Endometrium (tissue), 2 donors: ENCODE measurements around the gene APBA2.

ENCODE experiments used
- FAIRE-seq: peaks from 2 replicates; lab custom pipeline; 2012; peaks lifted over from hg19 to GRCh38; lab: Jason Lieb, UNC
- donor health status: control.
- donor health status: control.

The APBA2 gene

DNA sequence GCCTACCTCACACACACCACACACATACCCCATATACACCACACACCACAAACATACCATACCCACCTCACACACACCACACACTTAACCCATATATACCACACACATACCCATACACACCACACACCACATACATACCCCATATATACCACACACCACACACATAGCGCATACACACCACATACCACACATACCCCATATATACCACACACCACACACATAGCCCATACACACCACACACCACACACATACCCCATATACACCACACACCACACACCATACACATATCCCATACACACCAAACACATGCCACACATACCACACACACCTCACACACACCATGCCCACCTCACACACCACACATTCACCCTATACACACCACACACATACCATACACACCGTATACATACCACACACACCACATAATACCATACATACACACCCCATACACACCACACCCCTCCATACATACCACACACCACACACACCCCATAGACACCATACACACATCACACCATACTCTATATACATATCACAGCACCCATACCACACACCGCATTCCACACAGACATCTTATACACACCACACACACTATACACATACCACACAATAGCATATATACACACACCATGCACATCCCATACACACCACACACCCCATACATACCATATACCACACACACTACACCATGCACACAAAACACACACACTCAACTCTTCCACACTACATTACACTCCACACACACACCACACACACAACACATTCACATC lies 29.5 kb downstream of the APBA2 start:
- no peak for FAIRE-seq

DNA sequence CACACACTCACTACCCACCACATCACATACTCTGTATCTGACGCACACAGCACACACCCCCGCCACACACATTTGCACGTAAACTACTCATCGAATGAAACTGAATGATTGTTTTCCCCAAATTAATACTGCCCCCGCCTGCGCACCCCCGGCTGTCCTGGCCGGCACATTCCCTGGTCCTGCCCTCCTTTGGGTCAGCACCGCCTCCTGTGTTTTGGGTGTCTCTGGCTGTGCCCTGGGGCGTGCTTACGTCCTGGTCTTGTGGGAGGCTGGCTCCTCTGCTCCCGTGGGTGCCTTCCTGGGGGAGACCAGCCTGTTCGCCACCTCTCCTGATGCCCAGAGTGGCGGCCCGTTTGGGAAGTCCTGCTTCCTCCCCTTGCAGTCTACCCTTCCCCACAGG lies 30.2 kb downstream of the APBA2 start:
- FAIRE-seq = no peak

DNA sequence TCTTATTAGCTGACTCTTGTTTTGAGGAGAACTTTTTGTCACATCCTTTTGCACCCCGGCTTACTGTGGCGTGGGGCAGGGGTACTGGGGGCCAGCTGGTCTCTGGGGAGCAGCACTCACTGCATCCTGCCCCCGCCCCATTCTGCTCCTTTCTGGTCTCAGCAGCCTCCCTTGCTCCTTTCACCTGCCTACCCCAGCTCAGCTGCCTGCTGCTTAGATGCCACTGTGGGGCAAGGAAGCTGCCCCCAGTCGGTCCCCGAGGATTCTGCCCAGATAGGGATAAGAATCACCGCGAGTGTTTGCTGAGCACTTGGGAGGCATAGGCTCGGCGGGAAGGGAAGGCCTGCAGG lies 32.0 kb downstream of the APBA2 start:
- FAIRE-seq = no peak

DNA sequence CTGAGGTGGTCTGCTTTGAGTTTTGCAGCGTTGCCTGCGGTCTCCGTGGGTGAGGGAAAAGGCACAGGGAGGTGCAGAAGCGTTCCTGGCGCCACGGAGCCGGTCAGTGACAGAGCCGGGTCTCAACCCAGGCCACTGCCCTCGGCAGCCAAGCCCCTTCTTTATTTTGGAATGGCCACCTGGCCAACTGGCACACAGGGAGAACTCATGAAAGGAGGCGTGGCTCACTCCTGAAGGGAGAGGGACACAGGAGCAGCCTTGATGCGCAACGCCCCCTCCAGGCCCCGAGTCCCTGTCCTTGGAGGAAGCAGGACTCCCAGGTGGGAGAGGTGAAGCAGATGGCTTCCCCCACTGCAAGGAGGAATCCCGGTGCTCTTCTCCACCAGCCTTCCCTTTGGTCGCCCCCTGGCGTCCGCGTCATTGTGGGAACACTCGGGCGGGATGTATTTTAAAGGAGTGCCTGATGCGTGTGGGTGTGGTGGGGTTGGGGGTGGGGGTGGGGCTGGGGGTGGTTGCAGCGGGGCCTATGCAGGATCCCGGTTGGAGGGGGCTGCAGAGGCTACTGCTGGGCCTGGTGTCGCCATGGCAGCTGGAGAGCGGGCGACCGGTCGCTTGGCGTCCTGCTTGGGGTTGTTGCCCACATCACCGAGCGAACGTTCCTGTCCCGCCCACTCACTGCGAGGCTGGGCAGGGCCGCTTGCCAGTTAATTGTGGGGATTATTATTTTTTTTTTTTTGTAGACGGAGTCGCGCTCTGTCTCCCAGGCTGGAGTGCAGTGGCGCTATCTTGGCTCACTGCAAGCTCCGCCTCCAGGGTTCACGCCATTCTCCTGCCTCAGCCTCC lies 32.6 kb downstream of the APBA2 start:
- FAIRE-seq = no peak

DNA sequence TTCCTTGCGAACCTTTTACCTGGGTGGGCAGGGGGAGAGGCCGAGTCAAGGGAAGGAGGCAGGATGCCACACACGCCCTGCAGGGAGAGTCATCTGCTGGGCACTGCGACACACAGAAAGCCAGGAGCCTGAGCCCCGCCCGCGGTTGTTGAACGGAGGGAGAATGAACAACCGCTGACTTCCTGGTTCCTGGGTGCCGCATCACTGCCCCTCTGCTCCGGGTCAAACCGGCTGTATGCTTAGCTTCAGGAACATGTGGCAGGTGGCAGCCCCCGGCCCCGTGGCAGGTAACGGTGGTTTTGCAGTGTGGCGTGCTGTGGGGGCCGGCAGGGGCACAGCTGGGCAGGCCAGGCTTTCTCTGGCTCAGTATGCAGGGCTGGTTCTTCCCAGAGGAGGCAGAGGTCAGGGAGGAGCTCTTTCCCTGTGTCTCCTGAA lies 33.4 kb downstream of the APBA2 start:
- no peak for FAIRE-seq

DNA sequence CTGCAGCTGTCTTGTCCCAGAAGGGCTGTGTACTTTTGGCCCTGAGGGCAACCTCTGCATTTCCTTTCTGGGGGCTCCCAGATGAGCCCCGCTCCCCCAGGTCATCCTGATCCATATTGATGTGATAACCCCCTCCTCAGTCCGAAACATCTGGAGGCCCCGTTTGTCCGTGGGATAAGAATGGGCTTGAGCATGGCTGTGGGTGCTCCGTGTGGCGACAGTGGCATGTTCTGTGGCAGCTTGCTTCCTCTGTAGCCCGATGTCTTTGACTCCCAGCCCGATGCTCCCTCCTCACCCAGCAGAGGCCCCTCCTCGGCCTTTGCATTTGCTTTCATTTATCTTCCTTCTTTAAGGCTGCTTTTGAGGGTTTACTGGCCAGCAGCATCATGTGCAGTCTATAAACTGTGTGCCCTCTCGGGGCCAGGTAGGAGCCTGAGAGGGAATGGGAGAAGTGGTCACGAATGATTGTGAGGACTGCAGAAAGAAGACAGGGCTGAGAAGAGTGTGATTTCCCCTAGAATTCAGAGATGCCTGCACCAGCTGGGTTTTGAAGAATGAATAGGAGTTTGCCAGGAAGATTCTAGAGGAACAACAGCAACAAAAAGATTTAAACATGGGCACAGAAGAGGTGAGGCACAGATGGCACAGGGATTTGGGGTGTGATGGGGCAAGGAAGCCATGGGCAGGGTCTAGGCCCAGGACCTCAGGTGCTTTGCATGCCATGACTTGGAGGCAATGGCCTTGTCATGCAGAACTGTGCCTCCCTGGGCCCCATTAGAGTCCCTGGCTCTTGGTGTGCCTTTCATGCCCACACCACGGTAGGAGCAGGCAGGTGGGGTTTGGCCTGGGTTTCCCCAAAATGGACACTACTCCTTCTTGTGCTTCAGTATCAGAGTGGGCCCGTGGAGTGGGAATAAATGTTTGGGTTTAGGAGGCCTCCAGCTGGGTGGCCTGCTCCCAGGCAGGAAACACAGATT lies 34.2 kb downstream of the APBA2 start:
- FAIRE-seq = no peak

DNA sequence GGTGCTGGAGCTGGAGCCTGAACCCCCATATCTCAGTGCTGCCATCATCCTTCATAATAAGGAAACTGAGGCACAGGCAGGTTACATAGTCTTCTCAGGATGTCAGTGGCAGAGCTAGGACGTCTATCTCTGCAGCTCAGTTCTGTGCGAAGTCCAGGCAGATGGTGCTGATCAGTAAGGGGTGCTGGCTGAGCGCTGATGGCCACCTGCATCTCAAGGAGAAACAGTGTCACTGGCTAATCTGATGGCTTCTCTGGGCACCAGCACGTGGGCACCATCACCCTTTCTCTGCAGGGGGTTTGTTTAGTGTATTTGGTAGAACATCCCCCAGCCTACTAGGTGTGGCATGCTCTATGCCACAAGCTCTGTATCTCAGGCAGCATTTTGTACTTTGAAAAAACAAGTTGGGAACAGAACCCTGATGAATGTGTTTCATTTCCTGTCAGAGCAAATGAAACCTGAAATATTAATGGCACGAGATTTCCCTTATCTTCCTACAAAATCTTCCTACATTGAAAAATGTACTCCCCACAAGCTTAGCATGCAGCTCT lies 35.1 kb downstream of the APBA2 start:
- no peak for FAIRE-seq

DNA sequence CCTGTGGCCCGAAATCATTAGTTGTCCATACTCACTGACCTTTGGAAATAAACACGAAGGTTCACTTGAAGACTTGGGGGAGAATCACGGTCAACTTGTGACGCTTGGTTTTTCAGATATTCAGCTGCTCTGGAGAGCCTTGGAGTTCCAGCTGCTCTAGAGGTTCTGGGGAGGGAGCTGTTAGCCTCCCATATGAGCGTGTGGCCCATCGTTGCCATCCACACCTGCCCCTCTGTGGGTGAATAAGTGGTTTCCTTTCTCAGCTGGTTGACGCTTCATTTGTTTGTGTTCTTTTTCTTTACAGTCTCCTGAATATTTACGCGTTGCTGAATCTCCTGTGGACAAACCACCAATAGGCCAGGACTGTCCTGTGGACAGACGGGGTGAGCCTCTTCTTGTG lies 35.6 kb downstream of the APBA2 start:
- no peak for FAIRE-seq

DNA sequence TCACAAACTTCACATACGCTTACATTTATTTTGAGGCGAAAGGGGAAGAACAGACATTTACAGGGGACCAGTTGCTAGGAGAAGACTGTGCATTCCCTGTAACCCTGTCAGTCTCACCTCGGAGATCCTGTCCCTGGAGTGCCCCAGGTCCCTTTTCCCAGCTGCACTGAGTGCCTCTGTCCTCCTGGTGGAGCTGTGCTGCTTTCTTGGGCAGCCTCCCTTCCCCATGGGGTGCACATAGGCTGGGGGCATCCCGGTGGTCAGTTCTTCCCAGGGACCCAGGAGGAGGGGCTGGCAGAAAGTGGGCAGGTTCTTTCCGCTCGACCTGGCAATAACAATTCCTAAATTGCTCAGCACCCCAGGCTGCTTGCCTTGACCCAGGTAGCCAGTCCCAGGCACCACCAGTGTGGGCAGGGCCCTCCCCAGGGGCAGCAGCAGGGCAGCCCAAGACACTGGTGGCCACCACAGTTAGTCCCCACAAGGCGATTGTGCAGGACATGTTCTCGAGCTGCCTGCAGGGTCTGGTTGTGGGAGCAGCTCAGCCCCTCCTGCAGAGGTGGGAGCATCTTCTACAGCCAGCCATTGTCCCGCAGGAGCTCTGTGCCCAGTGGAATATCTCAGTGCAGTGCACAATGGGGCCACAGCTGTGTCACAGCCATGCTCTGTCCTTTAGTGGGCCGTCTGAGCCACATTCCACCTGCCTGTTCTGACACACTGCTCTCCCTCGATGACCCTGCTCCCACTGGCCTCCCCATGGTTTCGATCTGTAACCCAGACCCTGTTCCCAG lies 36.3 kb downstream of the APBA2 start:
- no peak for FAIRE-seq

DNA sequence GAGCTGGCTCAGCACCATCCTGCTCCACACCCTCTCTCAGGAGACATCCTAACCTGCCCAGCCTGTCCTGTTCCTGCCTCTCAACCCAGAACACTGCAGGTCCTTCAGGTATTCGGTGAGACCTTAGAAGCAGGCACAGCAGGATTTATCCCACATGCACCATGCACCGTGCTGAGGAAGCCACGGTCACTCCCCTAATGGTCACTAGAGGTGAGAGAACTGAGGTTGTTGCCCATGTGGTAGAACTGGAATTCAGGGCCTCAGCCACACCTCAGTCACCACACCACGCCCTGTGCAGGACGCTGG lies 36.9 kb downstream of the APBA2 start:
- FAIRE-seq = no peak

DNA sequence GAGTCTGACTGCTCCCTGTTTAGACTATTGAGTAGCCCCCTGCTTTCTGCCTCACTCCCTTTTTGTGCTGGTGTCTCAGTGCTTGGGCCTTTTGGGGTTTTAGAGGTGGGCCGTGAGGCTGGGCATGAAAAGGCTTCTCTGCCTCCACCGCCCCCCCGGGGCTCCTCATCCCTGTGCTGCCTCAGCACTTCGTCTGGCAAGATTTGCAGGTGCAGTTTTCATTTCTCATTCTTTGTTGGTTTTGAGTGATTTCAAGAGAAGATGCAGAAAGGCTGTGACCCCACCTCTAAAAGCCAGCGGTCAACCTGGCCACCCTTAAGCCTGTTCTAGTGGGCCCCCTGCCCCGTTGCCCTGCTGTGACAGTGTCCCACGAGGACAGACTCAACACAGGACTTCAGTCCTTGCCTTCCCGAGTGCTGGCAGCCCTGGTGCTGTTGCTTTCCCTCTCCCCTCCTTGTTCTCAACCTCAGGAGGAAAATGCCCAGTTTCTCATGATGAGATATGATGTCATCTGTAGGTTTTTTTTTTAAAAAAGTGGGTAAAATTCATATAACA lies 38.0 kb downstream of the APBA2 start:
- FAIRE-seq = no peak

DNA sequence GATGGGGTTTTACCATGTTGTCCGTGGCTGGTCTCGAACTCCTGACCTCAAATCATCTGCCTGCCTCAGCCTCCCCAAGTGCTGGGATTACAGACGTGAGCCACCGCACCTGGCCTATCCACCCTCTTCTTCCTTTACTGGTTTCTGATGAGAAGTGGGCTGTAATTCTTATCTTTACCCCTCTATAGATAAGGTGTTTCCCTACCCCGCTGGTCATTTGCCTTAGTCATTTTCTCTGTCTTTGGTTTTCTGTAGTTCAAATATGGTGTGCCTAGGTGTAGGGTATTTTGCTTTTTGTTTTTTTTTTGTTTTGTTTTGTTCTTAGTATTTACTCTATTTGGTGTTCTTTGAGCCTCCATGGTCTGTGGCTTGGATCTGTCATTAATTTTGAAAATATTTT lies 41.3 kb downstream of the APBA2 start:
- FAIRE-seq = no peak

DNA sequence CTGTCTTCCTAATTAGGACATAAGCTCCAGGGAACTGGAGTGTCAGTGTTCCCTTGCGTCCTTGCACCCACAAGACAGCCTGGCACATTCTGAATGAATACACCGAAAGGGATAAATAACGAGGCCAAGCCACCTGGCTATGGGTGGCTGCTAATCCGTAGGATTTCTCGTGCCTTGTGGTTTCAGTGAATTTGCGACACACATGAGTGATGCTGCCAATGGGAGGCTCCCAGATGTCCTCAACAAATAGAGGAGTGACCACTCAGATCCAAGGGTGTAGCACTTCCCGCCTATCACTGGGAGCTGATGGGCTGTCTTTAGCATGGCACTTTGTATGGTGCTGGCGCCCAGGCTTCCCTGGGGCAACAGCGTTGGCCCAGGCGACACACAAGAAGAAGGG lies 43.4 kb downstream of the APBA2 start:
- FAIRE-seq = no peak

DNA sequence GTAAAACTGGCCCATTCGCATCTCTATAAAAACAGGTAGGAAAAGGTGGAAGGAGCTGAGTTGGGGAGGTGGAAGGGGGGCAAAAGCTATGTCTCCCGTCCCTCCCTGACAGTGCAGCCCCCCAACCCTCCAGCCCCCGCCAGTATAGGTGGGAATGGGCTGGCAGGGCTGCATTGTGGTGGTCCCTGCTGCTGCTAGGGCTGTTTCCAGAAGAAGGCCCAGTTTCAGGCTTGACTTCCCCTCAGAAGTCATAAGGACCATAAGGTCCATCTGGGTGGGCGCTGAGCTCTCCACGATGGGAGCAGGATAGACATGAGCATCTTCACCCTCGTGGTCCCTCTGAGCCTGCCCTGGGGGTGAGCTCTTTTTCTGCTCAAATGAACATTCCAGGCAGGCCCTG lies 44.2 kb downstream of the APBA2 start:
- FAIRE-seq = no peak

DNA sequence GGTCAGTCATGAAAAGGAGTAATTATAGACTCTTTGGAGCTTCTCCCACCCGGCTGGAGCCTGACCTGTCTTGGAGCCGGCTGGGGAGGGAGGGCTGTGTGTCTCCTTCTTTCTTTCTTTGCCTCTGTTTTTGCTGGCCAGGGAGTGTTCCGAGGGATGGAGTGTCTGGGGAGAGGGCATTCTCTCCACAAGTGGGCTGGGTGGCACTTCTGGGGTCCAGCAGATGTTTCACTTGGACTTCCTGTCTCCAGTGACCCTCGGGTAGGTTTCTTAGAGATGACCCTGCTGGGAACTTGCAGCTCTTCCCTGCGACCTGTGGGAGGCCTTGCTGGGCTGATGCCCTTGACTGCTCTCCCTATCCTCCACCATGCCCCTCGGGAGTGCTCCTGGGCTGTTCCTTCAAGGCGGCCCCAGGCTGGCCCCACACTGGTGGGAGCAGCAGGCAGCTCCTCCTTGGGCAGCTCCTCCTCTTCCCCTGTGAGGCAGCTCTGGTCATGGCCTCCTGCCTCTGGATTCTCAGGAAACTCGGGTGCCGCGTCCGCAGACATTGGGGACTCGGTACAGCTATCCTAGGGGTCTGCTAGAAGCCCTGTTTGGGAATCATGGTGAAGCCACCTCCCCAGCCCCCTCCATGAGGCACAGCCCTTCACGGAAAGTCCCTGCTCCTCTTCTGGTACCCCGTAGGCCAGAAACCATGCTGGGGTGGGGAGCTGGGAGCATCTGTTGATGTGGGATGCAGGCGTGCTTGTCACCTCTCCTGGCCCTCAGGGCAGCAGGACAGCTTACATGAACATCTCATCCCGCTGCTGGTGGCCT lies 44.9 kb downstream of the APBA2 start:
- no peak for FAIRE-seq

DNA sequence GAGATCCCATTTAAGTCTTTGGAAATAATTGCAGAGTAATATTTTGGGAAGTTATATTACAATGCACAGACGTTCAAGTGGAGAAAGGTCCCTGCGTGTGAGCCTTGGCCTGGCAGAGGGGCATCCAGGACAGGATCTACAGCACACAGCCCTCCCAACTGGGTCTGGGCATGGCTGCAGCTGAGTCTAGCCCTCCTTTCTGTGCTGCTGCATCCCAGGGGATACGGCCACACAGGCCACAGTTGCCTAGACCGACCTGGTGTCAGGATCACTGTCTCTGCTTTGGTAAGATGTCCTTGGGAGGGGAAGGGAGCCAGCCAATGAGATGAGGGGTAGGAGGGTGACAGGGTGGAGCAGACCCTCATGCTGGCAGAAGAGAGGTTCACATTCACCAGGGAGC lies 46.1 kb downstream of the APBA2 start:
- FAIRE-seq = no peak

DNA sequence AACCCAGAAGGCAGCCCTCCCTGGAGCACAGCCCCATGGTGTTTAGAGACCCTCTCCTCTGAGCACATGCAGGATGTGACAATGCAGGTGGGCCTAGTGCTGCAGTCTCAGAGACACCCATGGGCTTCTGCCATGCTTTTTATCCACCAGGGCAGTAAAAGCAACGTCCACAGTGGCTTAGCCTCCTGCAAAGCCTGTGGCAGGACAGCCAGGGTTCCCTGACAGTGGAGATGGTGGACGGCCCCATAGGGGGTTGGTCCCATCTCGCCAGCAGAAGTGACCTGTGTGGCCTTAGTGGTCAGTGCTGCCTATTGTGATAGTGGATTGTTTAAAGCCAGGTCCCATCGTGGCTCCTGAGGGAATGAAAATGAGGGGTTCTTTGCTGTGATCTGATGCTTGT lies 46.6 kb downstream of the APBA2 start:
- no peak for FAIRE-seq

DNA sequence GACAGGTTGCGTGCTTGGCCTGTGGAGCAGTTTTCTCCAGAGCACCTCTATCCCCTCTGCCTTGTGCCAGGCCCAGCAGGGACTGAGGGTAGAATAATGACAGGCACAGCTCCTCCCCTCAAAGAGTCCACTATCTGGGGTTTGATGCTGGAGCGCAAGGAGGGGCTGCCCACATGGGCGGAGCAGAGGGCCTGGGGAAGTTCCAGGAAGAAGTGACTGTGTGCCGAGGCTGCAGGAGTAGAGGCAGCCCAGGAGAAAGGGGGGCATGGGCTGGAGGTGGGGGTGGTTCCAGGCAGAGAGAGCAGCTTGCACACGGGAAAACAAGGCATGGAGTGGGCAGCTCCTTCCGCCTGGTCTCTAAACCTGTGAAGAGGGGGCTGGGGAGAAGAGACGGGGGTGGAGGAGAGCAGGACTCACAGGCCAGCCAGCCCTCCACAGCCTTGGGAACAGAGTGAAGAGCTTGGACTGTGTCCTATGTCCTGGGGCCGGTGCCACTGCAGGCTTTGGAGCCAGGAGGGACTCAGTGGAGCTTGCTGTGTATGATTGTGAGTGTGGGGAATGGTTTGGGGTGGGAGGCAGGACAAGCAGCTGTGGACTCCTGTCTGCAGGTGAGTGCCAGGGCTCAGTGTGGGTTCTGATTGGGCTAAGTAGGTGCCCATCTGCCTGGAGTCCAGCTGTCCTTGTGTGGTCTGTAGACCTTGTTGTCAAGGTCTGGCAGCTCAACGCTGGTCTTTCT lies 48.1 kb downstream of the APBA2 start:
- FAIRE-seq = no peak

DNA sequence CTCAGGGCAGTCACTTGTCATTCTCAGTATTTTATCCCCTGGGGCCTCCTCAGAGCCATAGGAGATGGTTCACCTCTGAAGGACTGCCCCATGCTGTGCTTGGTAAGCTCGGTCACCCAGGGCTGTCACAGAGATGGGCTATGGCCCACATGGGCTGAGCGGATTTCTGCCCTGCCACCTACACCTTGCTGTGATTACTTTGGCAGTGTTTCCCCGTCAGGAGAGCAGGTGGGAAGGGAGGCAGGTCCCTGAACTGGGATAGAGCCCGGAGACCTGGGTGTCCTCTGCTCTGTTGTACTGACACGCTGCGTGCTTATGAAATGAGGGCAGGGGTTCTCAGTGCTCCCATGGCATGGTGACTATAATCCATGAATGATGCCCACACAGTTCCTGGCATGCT lies 48.9 kb downstream of the APBA2 start:
- no peak for FAIRE-seq

DNA sequence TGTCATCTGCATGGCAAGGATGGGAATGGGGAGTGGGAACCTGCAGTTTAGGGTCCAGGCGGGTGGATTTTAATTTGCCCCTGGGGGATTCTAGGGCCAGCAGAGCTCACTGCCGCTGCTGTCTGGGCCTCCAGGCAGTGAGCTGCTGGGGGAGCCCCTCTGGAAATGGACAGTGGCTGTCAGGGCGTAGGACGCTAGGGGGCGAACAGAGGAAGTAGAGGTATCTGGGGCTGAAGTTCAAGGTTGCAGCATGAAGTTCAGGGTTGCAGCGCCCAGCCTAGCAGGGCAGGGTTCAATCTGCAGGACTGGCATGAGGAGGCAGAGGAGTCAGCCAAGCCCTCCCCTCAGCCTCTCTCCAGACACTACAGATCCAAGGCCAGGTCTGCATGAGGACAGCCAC lies 49.5 kb downstream of the APBA2 start:
- no peak for FAIRE-seq
